Kidney (tissue), 14 donors: Measurements from ENCODE around the gene PRR36. TPM values are rescaled to one million over a fixed set of nuclear protein-coding genes. Genes with fewer than 3 reads are reported as not detected.

ENCODE experiments used
- DNase-seq, 5 donors: peaks; one replicate each; pipeline ENCODE4 v3.0.0-alpha.2; 2013 to 2020
- FAIRE-seq: peaks from 2 replicates; lab custom pipeline; 2012; peaks lifted over from hg19 to GRCh38; lab: Jason Lieb, UNC
- H3K27ac ChIP-seq, 2 donors: one replicate each; pipeline ENCODE4 v1.7.0; 2013; ENCODE audit warnings: low read depth in 2 of 2, low read length in 2 of 2, inconsistent platforms in 1 of 2
- H3K27me3 ChIP-seq: one replicate; pipeline ENCODE4 v1.7.1; 2013; ENCODE audit warnings: low read length, inconsistent platforms; ENCODE audit not compliant: control insufficient read depth, insufficient read depth
- H3K36me3 ChIP-seq, 3 donors: one replicate each; pipeline versions ENCODE4 v1.7.0 to v1.7.1; 2013; ENCODE audit warnings: low read length in 3 of 3, control low read depth in 1 of 3, inconsistent platforms in 1 of 3; ENCODE audit not compliant: insufficient read depth in 3 of 3, control insufficient read depth in 2 of 3
- H3K4me1 ChIP-seq, 3 donors: one replicate each; pipeline versions ENCODE4 v1.7.0 to v1.7.1; 2013; ENCODE audit warnings: low read length in 3 of 3, inconsistent platforms in 1 of 3, low read depth in 1 of 3; ENCODE audit not compliant: control insufficient read depth in 2 of 3, insufficient read depth in 2 of 3
- H3K4me3 ChIP-seq, 3 donors: one replicate each; pipeline versions ENCODE4 v1.7.0 to v1.8.1; 2013; ENCODE audit warnings: low read length in 3 of 3, control low read depth in 1 of 3, inconsistent platforms in 1 of 3
- H3K9ac ChIP-seq, 3 donors: one replicate each; pipeline versions ENCODE4 v1.7.0 to v1.7.1; 2013; ENCODE audit warnings: low read length in 3 of 3, control low read depth in 1 of 3, inconsistent platforms in 1 of 3
- H3K9me3 ChIP-seq, 3 donors: one replicate each; pipeline versions ENCODE4 v1.7.0 to v1.7.1; 2013; ENCODE audit warnings: low read length in 3 of 3, control low read depth in 1 of 3, inconsistent platforms in 1 of 3; ENCODE audit not compliant: control insufficient read depth in 2 of 3, insufficient read depth in 1 of 3
- intact Hi-C: fragments of 100-400 bp; cut with DNase I; formaldehyde crosslinking; loops from one replicate; pipeline ENCODE4 v1.11.1; 2022
- polyA plus RNA-seq: library from polyadenylated mRNA; stranded (reverse); fragments of 350-450 nt; fragmentation: Illumina TruSeq; extraction: RNeasy Lipid Tissue Mini Kit (QIAGEN cat#74804); gene quantifications from one replicate; pipeline ENCODE4 v1.2.3, GENCODE V29; 2014; ENCODE audit warnings: low read depth, low replicate concordance; ENCODE audit not compliant: insufficient read depth
- total RNA-seq: library from RNA; stranded (reverse); fragmentation: NEBNext Ultra II Directional; extraction: Animal tissue kit (Norgen Biotek cat#: 25700); gene quantifications from one replicate; pipeline ENCODE4 v1.2.1, GENCODE V29; 2021
- TF ChIP-seq, protein P1 (sequence below): IDR thresholded peaks from 3 replicates; pipeline ENCODE4 v1.5.1; 2012; ENCODE audit warnings: mild to moderate bottlenecking, moderate library complexity, borderline replicate concordance; ENCODE audit not compliant: insufficient read depth; ENCODE audit errors: extremely low read depth
- donor health status: control.
- donor health status: control.
- donor health status: control.
- donor health status: control.
- donor health status: control.
- donor health status: DM: yes; HTN: yes; CAD: no.
- donor health status: Normal renal cell carcinoma (clear cell type).

PRR36 gene
- total and polyA plus RNA-seq, 2 donors from 2014 or later = 1.1 to 4.2 TPM

DNA sequence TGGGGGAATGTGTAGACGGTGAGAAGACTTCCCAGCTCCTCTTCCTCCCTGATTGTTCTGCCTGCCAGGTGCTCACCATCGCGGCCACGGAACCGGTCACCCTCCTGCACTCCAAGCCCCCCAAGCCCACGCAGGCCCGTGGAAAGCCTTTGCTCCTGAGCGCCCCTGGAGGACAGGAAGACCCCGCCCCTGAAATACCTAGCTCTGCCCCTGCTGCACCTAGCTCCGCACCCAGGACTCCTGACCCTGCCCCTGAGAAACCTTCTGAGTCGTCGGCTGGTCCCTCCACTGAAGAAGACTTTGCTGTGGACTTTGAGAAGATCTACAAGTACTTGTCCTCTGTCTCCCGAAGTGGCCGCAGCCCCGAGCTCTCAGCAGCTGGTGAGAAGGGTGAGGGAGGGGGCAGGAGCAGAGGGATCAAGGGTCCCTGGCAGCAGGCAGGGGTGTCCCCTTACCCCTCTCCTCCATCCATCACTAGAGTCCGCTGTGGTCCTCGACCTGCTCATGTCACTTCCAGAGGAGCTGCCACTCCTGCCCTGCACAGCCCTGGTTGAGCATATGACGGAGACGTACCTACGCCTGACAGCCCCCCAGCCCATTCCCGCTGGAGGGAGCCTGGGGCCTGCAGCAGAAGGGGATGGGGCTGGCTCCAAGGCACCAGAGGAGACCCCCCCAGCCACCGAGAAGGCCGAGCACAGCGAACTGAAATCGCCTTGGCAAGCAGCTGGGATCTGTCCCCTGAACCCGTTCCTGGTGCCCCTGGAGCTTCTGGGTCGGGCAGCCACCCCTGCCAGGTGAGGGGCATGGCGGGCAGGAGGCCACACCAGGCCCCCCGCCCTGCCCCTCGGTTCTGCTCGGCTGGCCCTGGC, 48.0 kb upstream of the PRR36 start:
- FAIRE-seq (no peak), DNase-seq (peak in 2 of 5 donors; percentile 70 to 82)
- Histone ChIP-seq H3K27me3 (peaks cover 8% of the 10 kb centered on the region), H3K9ac (no peak overlapping the region), H3K27ac (no peak overlapping the region), H3K36me3 (peaks cover 0 to 11% (median 0%) of the 10 kb centered on the region in 3 donors), H3K4me3 (no peak overlapping the region), H3K4me1 (peaks cover 0 to 34% (median 11%) of the 10 kb centered on the region in 3 donors), H3K9me3 (no peaks in the 10 kb centered on the region)
- TF ChIP-seq, protein P1, sequence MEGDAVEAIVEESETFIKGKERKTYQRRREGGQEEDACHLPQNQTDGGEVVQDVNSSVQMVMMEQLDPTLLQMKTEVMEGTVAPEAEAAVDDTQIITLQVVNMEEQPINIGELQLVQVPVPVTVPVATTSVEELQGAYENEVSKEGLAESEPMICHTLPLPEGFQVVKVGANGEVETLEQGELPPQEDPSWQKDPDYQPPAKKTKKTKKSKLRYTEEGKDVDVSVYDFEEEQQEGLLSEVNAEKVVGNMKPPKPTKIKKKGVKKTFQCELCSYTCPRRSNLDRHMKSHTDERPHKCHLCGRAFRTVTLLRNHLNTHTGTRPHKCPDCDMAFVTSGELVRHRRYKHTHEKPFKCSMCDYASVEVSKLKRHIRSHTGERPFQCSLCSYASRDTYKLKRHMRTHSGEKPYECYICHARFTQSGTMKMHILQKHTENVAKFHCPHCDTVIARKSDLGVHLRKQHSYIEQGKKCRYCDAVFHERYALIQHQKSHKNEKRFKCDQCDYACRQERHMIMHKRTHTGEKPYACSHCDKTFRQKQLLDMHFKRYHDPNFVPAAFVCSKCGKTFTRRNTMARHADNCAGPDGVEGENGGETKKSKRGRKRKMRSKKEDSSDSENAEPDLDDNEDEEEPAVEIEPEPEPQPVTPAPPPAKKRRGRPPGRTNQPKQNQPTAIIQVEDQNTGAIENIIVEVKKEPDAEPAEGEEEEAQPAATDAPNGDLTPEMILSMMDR = no peak
- intact Hi-C loops = no loop called here

DNA sequence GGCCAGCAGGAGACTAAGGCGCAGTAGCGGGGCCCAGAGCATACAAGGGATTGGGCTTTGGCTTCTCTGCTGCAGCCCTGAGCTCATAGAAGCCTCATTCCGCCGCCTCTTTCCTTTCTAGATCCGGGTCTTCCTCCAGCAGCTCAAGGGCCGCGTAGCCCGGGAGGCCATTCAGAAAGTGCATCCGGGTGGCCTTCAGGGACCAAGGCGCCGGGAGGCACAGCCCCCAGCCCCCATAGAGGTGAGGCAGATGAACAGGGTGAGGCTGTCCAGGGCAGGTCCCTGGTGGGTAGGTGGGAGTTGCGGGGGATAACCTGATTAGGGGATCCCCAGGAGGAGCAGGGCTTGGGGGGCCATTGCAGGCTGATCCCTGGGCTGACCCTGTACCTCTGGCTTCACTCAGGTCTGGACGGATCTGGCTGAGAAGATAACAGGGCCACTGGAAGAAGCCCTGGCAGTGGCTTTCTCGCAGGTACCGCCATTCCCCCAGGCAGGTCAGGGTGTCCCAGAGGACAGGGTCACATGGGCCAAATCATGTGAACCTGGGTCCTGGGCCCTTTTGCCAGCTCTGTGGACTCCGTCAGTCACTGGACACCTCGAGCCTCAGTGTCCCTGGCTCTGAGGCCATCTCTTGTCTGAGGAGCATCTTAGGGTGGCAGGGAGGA, 47.2 kb upstream of the PRR36 start:
- intact Hi-C loops = no loop called here
- Histone ChIP-seq H3K9me3 (no peaks in the 10 kb centered on the region), H3K36me3 (peaks cover 0 to 11% (median 0%) of the 10 kb centered on the region in 3 donors), H3K27me3 (peaks cover 8% of the 10 kb centered on the region), H3K27ac (peak overlapping the region; percentile 52 to 84), H3K4me1 (peaks cover 0 to 33% (median 8%) of the 10 kb centered on the region in 3 donors), H3K9ac (peak overlapping the region in 1 of 3 donors; percentile 56), H3K4me3 (peak overlapping the region; percentile 57 to 79 (median 68))
- FAIRE-seq = no peak
- peak in 2 of 5 donors; percentile 83 to 87 for DNase-seq
- TF ChIP-seq, protein P1 = no peak

DNA sequence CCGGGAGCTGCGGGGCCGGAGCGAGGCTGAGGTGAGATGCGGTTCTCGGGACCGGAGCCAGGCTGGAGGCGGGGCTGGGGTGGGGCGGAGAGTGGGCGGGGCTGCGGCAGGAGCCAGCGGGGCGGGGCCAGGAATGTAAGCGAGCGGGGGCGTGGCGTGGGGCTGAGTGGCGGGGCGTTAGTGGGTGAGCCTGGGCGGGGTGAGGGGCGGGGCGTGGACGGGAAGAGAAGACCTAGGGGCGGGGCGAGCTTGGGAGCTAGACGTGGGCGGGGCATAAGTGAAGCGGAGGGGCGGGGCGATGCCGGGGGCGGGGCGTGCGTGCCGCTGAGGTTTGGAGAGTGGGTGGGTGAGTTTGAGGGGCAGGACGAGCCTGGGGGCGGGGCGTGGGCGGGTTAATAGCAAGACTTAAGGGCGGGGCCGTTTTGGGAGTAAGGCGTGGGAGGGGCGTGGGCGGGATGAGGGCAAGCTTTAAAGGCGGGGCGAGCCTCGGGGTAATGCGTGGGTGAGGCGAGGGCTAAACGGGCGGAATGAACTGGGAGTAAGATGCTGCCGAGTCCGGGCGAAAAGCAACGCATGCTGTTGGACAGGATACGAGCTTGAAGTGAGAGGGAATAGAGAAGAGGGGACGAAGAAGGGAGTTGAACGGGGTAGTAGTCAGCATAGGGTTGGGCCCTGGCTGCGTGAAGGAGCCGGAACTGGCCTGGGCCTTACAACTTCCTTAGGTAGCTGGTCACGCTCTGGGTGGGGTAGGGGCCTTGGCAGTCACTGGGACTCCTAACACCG, 46.5 kb upstream of the PRR36 start:
- Histone ChIP-seq H3K9me3 (no peaks in the 10 kb centered on the region), H3K27ac (peak overlapping the region; percentile 52 to 84), H3K4me1 (peaks cover 0 to 30% (median 6%) of the 10 kb centered on the region in 3 donors), H3K4me3 (peak overlapping the region; percentile 57 to 79 (median 71)), H3K9ac (peak overlapping the region in 2 of 3 donors; percentile 57 to 63), H3K36me3 (peaks cover 0 to 11% (median 0%) of the 10 kb centered on the region in 3 donors), H3K27me3 (peaks cover 10% of the 10 kb centered on the region)
- FAIRE-seq (no peak), DNase-seq (peak; percentile 98 to 100 (median 99))
- intact Hi-C loops = no loop called here
- TF ChIP-seq, protein P1 = no peak
